WTC11 (cell line): ENCODE data around the gene KLRC2. TPM values are rescaled to one million over a fixed set of nuclear protein-coding genes. Genes with fewer than 3 reads are reported as not detected.
A peak's percentile ranks its signal among the peaks of the same experiment; 100 is the strongest.

Experiments
- ATAC-seq: fragments of 200-7000 bp; cut with Tn5 transposase; 2 replicates; pipeline ENCODE4 v1.10.0; 2021; ENCODE audit warnings: mild to moderate bottlenecking, moderate library complexity
- CTCF ChIA-PET: fragments of 300-600 bp; sonication (Branson Sonifier 250); formaldehyde crosslinking; loops from one replicate; lab custom pipeline; 2021; ENCODE audit warnings: antibody characterized with exemption; lab: Charles Lee
- POLR2A ChIA-PET: fragments of 350-600 bp; sonication (Branson Sonifier 250); formaldehyde crosslinking; loops from one replicate; lab custom pipeline; 2021; ENCODE audit warnings: antibody characterized with exemption; lab: Charles Lee
- DNase-seq: peaks from one replicate; pipeline ENCODE4 v3.0.0; 2021; ENCODE audit warnings: low spot score
- H3K27ac Mint-ChIP-seq: 2 replicates; pipeline ENCODE4 v1.8.0; 2021; ENCODE audit warnings: mixed read lengths
- H3K27me3 Mint-ChIP-seq: 2 replicates; pipeline ENCODE4 v1.8.0; 2021; ENCODE audit warnings: low read depth, mild to moderate bottlenecking, moderate library complexity, mixed read lengths
- H3K36me3 Mint-ChIP-seq: 2 replicates; pipeline ENCODE4 v1.8.0; 2021; ENCODE audit warnings: mixed read lengths
- H3K4me1 Mint-ChIP-seq: 2 replicates; pipeline ENCODE4 v1.8.0; 2022; ENCODE audit warnings: mixed read lengths
- H3K4me3 Mint-ChIP-seq: 2 replicates; pipeline ENCODE4 v1.8.0; 2021; ENCODE audit warnings: mild to moderate bottlenecking, moderate library complexity, mixed read lengths
- H3K9me3 Mint-ChIP-seq: 2 replicates; pipeline ENCODE4 v1.8.0; 2021; ENCODE audit warnings: mixed read lengths
- CREB1 ChIP-seq: sonication (generic); formaldehyde crosslinking; IDR thresholded peaks from 2 replicates; pipeline ENCODE4 v1.8.0; 2023; ENCODE audit warnings: mild to moderate bottlenecking, missing genetic modification reagents
- E2F4 ChIP-seq: sonication (generic); formaldehyde crosslinking; IDR thresholded peaks from 2 replicates; pipeline ENCODE4 v1.8.1; 2022; ENCODE audit warnings: low read depth, mild to moderate bottlenecking, moderate library complexity, missing genetic modification reagents, borderline replicate concordance
- EMX1 ChIP-seq: fragments of 250-450 bp; sonication (Bioruptor Pico); IDR thresholded peaks from 2 replicates; pipeline ENCODE4 v1.8.0; 2021; ENCODE audit warnings: mild to moderate bottlenecking
- ETV6 ChIP-seq: sonication (generic); formaldehyde crosslinking; IDR thresholded peaks from 2 replicates; pipeline ENCODE4 v1.8.1; 2022; ENCODE audit warnings: mild to moderate bottlenecking, missing genetic modification reagents
- FOXJ3 ChIP-seq: sonication (generic); formaldehyde crosslinking; IDR thresholded peaks from 2 replicates; pipeline ENCODE4 v1.9.0; 2021; ENCODE audit warnings: missing genetic modification reagents, mild to moderate bottlenecking, borderline replicate concordance
- FOXK1 ChIP-seq: sonication (generic); formaldehyde crosslinking; IDR thresholded peaks from 2 replicates; pipeline ENCODE4 v1.8.0; 2022; ENCODE audit warnings: mild to moderate bottlenecking, moderate library complexity, missing genetic modification reagents
- HMGA2 ChIP-seq: fragments of 250-450 bp; sonication (Bioruptor Pico); IDR thresholded peaks from 2 replicates; pipeline ENCODE4 v1.4.0; 2021; ENCODE audit warnings: mild to moderate bottlenecking, moderate library complexity
- IRF2 ChIP-seq: sonication (generic); formaldehyde crosslinking; IDR thresholded peaks from 2 replicates; pipeline ENCODE4 v1.8.0; 2022; ENCODE audit warnings: low read depth, missing genetic modification reagents, borderline replicate concordance
- KAT7 ChIP-seq: sonication (generic); formaldehyde crosslinking; IDR thresholded peaks from 2 replicates; pipeline ENCODE4 v1.8.1; 2023; ENCODE audit warnings: missing genetic modification reagents, mild to moderate bottlenecking, borderline replicate concordance
- MXD4 ChIP-seq: fragments of 250-450 bp; sonication (Bioruptor Pico); IDR thresholded peaks from 2 replicates; pipeline ENCODE4 v1.8.0; 2021; ENCODE audit warnings: mild to moderate bottlenecking, moderate library complexity, borderline replicate concordance
- NFE2L1 ChIP-seq: sonication (generic); formaldehyde crosslinking; IDR thresholded peaks from 2 replicates; pipeline ENCODE4 v1.8.1; 2023; ENCODE audit warnings: missing genetic modification reagents
- NR2C2 ChIP-seq: sonication (generic); formaldehyde crosslinking; IDR thresholded peaks from 2 replicates; pipeline ENCODE4 v1.8.0; 2022; ENCODE audit warnings: mild to moderate bottlenecking, missing genetic modification reagents
- OVOL2 ChIP-seq: fragments of 250-450 bp; sonication (Bioruptor Pico); IDR thresholded peaks from 2 replicates; pipeline ENCODE4 v1.9.0; 2021; ENCODE audit warnings: mild to moderate bottlenecking, borderline replicate concordance
- RORB ChIP-seq: fragments of 250-450 bp; sonication (Bioruptor Pico); IDR thresholded peaks from 2 replicates; pipeline ENCODE4 v1.9.0; 2021; ENCODE audit warnings: mild to moderate bottlenecking
- TCF7 ChIP-seq: sonication (generic); formaldehyde crosslinking; IDR thresholded peaks from 2 replicates; pipeline ENCODE4 v1.8.0; 2022; ENCODE audit warnings: mild to moderate bottlenecking, low read depth, missing genetic modification reagents, moderate library complexity
- TEAD4 ChIP-seq: sonication (generic); formaldehyde crosslinking; IDR thresholded peaks from 2 replicates; pipeline ENCODE4 v1.8.0; 2022; ENCODE audit warnings: mild to moderate bottlenecking, missing genetic modification reagents
- TP53 ChIP-seq: sonication (generic); formaldehyde crosslinking; IDR thresholded peaks from 2 replicates; pipeline ENCODE4 v1.8.1; 2023; ENCODE audit warnings: mild to moderate bottlenecking, missing genetic modification reagents
- ZNF121 ChIP-seq: sonication (generic); formaldehyde crosslinking; IDR thresholded peaks from 2 replicates; pipeline ENCODE4 v1.8.0; 2023; ENCODE audit warnings: missing genetic modification reagents
- ZNF232 ChIP-seq: sonication (generic); formaldehyde crosslinking; IDR thresholded peaks from 2 replicates; pipeline ENCODE4 v1.8.0; 2022; ENCODE audit warnings: mild to moderate bottlenecking, missing genetic modification reagents
- ZNF263 ChIP-seq: sonication (generic); formaldehyde crosslinking; IDR thresholded peaks from 2 replicates; pipeline ENCODE4 v1.8.1; 2022; ENCODE audit warnings: low read depth, mild to moderate bottlenecking, moderate library complexity, missing genetic modification reagents
- ZNF281 ChIP-seq: sonication (generic); formaldehyde crosslinking; IDR thresholded peaks from 2 replicates; pipeline ENCODE4 v1.8.0; 2023; ENCODE audit warnings: mild to moderate bottlenecking, missing genetic modification reagents
- ZNF317 ChIP-seq: sonication (generic); formaldehyde crosslinking; IDR thresholded peaks from 2 replicates; pipeline ENCODE4 v1.8.1; 2023; ENCODE audit warnings: low read depth, mild to moderate bottlenecking, moderate library complexity, missing genetic modification reagents, borderline replicate concordance
- ZNF416 ChIP-seq: fragments of 250-450 bp; sonication (Bioruptor Pico); IDR thresholded peaks from 2 replicates; pipeline ENCODE4 v1.9.0; 2021; ENCODE audit warnings: mild to moderate bottlenecking, inconsistent platforms
- ZNF423 ChIP-seq: fragments of 250-450 bp; sonication (Bioruptor Pico); IDR thresholded peaks from 2 replicates; pipeline ENCODE4 v2.1.2; 2022; ENCODE audit warnings: mild to moderate bottlenecking, moderate library complexity
- total RNA-seq: library from RNA; stranded (reverse); gene quantifications from 3 replicates; pipeline ENCODE4 v1.2.3, GENCODE V29; 2021
- TF ChIP-seq, protein P1 (sequence below): sonication (generic); formaldehyde crosslinking; IDR thresholded peaks from 2 replicates; pipeline ENCODE4 v1.8.1; 2022; ENCODE audit warnings: low read depth, missing genetic modification reagents, borderline replicate concordance
- TF ChIP-seq, protein P2 (sequence below): sonication (generic); formaldehyde crosslinking; conservative IDR thresholded peaks from 2 replicates; pipeline ENCODE4 v1.8.1; 2023; ENCODE audit warnings: mild to moderate bottlenecking, low read depth, missing genetic modification reagents, moderate library complexity

Gene KLRC2
- total RNA-seq, 1 experiment from 2014 or later: not detected

DNA sequence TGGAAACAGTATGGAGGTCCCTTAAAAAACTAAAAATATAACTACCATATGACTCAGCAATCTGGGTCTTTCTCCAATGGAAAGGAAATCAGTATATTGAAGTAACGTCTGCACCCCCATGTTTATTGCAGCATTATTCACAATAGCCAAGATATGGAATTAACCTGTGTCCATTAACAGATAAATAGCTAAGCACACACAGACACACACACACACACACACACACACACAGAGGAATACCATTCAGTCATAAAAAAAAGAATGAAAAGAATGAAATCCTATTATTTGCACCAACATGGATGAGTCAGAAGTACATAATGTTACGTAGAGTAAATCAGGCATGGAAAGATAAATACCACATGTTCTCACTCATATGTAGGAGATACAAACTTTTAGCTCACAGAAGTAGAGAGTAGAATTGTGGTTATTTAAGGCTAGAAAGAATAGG is 50.6 kb downstream of the KLRC2 start (continued):
- TF ChIP-seq, protein P1, sequence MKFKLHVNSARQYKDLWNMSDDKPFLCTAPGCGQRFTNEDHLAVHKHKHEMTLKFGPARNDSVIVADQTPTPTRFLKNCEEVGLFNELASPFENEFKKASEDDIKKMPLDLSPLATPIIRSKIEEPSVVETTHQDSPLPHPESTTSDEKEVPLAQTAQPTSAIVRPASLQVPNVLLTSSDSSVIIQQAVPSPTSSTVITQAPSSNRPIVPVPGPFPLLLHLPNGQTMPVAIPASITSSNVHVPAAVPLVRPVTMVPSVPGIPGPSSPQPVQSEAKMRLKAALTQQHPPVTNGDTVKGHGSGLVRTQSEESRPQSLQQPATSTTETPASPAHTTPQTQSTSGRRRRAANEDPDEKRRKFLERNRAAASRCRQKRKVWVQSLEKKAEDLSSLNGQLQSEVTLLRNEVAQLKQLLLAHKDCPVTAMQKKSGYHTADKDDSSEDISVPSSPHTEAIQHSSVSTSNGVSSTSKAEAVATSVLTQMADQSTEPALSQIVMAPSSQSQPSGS (CRISPR knock-in tag): no peak
- TF ChIP-seq TCF7 (CRISPR knock-in tag) (no peak), IRF2 (no peak), OVOL2 (CRISPR knock-in tag) (no peak), NR2C2 (CRISPR knock-in tag) (no peak)

GRCh38 chr12:10384191-10384590 is 51.6 kb downstream of the KLRC2 start:
- Mint-ChIP-seq H3K4me1 (no peaks in the 10 kb centered on the region), H3K36me3 (peaks cover 4% of the 10 kb centered on the region; the same call in 1 of the 2 replicates), H3K27me3 (no peaks in the 10 kb centered on the region), H3K27ac (no peak overlapping the region), H3K9me3 (peaks cover 14% of the 10 kb centered on the region), H3K4me3 (no peak overlapping the region)
- no peak for ATAC-seq
- CTCF ChIA-PET: no interaction called here
- no peak for DNase-seq
- TF ChIP-seq E2F4 (CRISPR knock-in tag) (no peak), HMGA2 (no peak), ETV6 (CRISPR knock-in tag) (no peak), RORB (CRISPR knock-in tag) (no peak), FOXJ3 (no peak), ZNF317 (CRISPR knock-in tag) (no peak), EMX1 (CRISPR knock-in tag) (no peak), ZNF263 (CRISPR knock-in tag) (no peak), ZNF416 (no peak), FOXK1 (CRISPR knock-in tag) (no peak), MXD4 (CRISPR knock-in tag) (no peak), TCF7 (CRISPR knock-in tag) (no peak), ZNF232 (no peak), KAT7 (CRISPR knock-in tag) (no peak), ZNF423 (CRISPR knock-in tag) (no peak), ZNF281 (no peak), NFE2L1 (no peak)
- POLR2A ChIA-PET: no interaction called here

- ChIA-PET POLR2A (no interaction called here), CTCF (no interaction called here)
- peaks cover 4% of the 10 kb centered on the region; the same call in 1 of the 2 replicates for H3K36me3 Mint-ChIP-seq
These were observed 53.7 kb downstream of the KLRC2 start for GRCh38 chr12:10381928-10382628.

More at GRCh38 chr12:10381928-10382628, 53.7 kb downstream of the KLRC2 start:
- H3K27ac Mint-ChIP-seq: peak overlapping the region; percentile 73; the same call in 1 of the 2 replicates
- H3K4me3 Mint-ChIP-seq: no peak overlapping the region
- no peak for ATAC-seq
- DNase-seq: no peak
- TF ChIP-seq, protein P2, sequence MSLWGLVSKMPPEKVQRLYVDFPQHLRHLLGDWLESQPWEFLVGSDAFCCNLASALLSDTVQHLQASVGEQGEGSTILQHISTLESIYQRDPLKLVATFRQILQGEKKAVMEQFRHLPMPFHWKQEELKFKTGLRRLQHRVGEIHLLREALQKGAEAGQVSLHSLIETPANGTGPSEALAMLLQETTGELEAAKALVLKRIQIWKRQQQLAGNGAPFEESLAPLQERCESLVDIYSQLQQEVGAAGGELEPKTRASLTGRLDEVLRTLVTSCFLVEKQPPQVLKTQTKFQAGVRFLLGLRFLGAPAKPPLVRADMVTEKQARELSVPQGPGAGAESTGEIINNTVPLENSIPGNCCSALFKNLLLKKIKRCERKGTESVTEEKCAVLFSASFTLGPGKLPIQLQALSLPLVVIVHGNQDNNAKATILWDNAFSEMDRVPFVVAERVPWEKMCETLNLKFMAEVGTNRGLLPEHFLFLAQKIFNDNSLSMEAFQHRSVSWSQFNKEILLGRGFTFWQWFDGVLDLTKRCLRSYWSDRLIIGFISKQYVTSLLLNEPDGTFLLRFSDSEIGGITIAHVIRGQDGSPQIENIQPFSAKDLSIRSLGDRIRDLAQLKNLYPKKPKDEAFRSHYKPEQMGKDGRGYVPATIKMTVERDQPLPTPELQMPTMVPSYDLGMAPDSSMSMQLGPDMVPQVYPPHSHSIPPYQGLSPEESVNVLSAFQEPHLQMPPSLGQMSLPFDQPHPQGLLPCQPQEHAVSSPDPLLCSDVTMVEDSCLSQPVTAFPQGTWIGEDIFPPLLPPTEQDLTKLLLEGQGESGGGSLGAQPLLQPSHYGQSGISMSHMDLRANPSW: no peak
- TF ChIP-seq TP53 (CRISPR knock-in tag): no peak
- TF ChIP-seq FOXK1 (CRISPR knock-in tag): no peak
- TF ChIP-seq TEAD4: no peak
- TF ChIP-seq ZNF263 (CRISPR knock-in tag): no peak
- no peak for TF ChIP-seq CREB1 (CRISPR knock-in tag)
- TF ChIP-seq ZNF121 (CRISPR knock-in tag): no peak
- no peaks in the 10 kb centered on the region for H3K27me3 Mint-ChIP-seq
- H3K9me3 Mint-ChIP-seq: peaks cover 14% of the 10 kb centered on the region
- H3K4me1 Mint-ChIP-seq: no peaks in the 10 kb centered on the region
